ENCODE data around the gene XRCC1.

Gene XRCC1

GRCh38 chr19:43619262-43620060 lies 44.1 kb upstream of the XRCC1 start, which contains the start of gene ZNF428 (continued):
- TF ChIP-seq ZBTB44 (tag by site-specific recombination; IDR thresholded peaks at IDR 0.05) (peak; percentile 80), ZNF513 (tag by site-specific recombination; IDR thresholded peaks at IDR 0.05) (peak; percentile 0; the same call in 1 of the 2 replicates), GLI4 (tag by site-specific recombination; IDR thresholded peaks at IDR 0.05) (no peak), ZNF704 (tag by site-specific recombination; IDR thresholded peaks at IDR 0.05) (no peak), ZNF555 (tag by site-specific recombination; conservative IDR thresholded peaks at IDR 0.05) (no peak), ZNF747 (tag by site-specific recombination; IDR thresholded peaks at IDR 0.05) (no peak), GLIS2 (tag by site-specific recombination; IDR thresholded peaks at IDR 0.05) (peak; percentile 97), TRIM28 (IDR thresholded peaks at IDR 0.05; ENCODE audit: borderline replicate concordance, low read length) (no peak), ZNF544 (tag by site-specific recombination; IDR thresholded peaks at IDR 0.05) (no peak), ZNF140 (tag by site-specific recombination; IDR thresholded peaks at IDR 0.05) (no peak), ZNF416 (tag by site-specific recombination; IDR thresholded peaks at IDR 0.05) (no peak), ZNF660 (tag by site-specific recombination; IDR thresholded peaks at IDR 0.05) (0 out of 2 replicates have a peak, but pooled peaks have one; percentile 84), KLF1 (tag by site-specific recombination; IDR thresholded peaks at IDR 0.05) (peak; percentile 7), ZNF585B (tag by site-specific recombination; IDR thresholded peaks at IDR 0.05) (no peak), ZBTB1 (tag by site-specific recombination; IDR thresholded peaks at IDR 0.05) (peak; percentile 58), ZNF629 (tag by site-specific recombination; IDR thresholded peaks at IDR 0.05) (peak; percentile 66), ZNF26 (tag by site-specific recombination; IDR thresholded peaks at IDR 0.05) (no peak), SETDB1 (IDR thresholded peaks at IDR 0.05; ENCODE audit: insufficient read length, low read length) (no peak), ZIC2 (tag by site-specific recombination; IDR thresholded peaks at IDR 0.05) (peak; percentile 16; the same call in 1 of the 2 replicates), ZBTB49 (tag by site-specific recombination; IDR thresholded peaks at IDR 0.05; ENCODE audit: low read depth) (no peak), ZNF214 (tag by site-specific recombination; IDR thresholded peaks at IDR 0.05; ENCODE audit: borderline replicate concordance) (no peak), ZNF266 (tag by site-specific recombination; IDR thresholded peaks at IDR 0.05; ENCODE audit: low read depth) (no peak), ZNF843 (tag by site-specific recombination; IDR thresholded peaks at IDR 0.05) (peak; percentile 49), ZNF792 (tag by site-specific recombination; IDR thresholded peaks at IDR 0.05) (peak; percentile 62), ZNF596 (tag by site-specific recombination; IDR thresholded peaks at IDR 0.05) (peak; percentile 40; the same call in 1 of the 2 replicates), ZNF311 (tag by site-specific recombination; IDR thresholded peaks at IDR 0.05; ENCODE audit: borderline replicate concordance) (no peak), KLF8 (tag by site-specific recombination; IDR thresholded peaks at IDR 0.05) (peak; percentile 81), ZNF830 (tag by site-specific recombination; IDR thresholded peaks at IDR 0.05; ENCODE audit: low read depth) (no peak), REST (tag by site-specific recombination; IDR thresholded peaks at IDR 0.05) (0 out of 2 replicates have a peak, but pooled peaks have one; percentile 44)

Measured in HEK293 (cell line).